GM23338 (cell line): ENCODE measurements around the gene MED13L.

Experiments
- CREB1 ChIP-seq: fragments of 250-450 bp; sonication (Bioruptor Pico); IDR thresholded peaks from 2 replicates; pipeline ENCODE4 v1.5.0; 2020; ENCODE audit warnings: low read depth, mild to moderate bottlenecking, moderate library complexity
- EZH2 ChIP-seq: fragments of 200-600 bp; sonication (generic); IDR thresholded peaks from one replicate; pipeline ENCODE4 v1.8.0; 2017; ENCODE audit warnings: antibody characterized with exemption, mild to moderate bottlenecking, low read depth; ENCODE audit not compliant: unreplicated experiment
- EZH2phosphoT487 ChIP-seq: fragments of 200-600 bp; sonication (generic); IDR thresholded peaks from one replicate; pipeline ENCODE4 v1.8.1; 2018; ENCODE audit warnings: antibody characterized with exemption; ENCODE audit not compliant: unreplicated experiment
- JUNB ChIP-seq: IDR thresholded peaks from one replicate; pipeline ENCODE4 v1.6.1; 2016; ENCODE audit warnings: antibody characterized with exemption; ENCODE audit not compliant: unreplicated experiment
- NANOG ChIP-seq: IDR thresholded peaks from 2 replicates; pipeline ENCODE4 v1.6.1; 2016; ENCODE audit warnings: antibody characterized with exemption, borderline replicate concordance
- POLR2AphosphoS5 ChIP-seq: IDR thresholded peaks from 2 replicates; pipeline ENCODE4 v1.6.1; 2016; ENCODE audit warnings: antibody characterized with exemption, low read depth
- STAT1 ChIP-seq: IDR thresholded peaks from one replicate; pipeline ENCODE4 v1.6.1; 2016; ENCODE audit warnings: antibody characterized with exemption; ENCODE audit not compliant: unreplicated experiment
- ZNF114 ChIP-seq: fragments of 250-450 bp; sonication (Bioruptor Pico); IDR thresholded peaks from 2 replicates; pipeline ENCODE4 v1.5.0; 2020; ENCODE audit warnings: mild to moderate bottlenecking, moderate library complexity
- ZNF331 ChIP-seq: fragments of 250-450 bp; sonication (Bioruptor Pico); IDR thresholded peaks from 2 replicates; pipeline ENCODE4 v1.5.0; 2020; ENCODE audit warnings: low read depth, mild to moderate bottlenecking, moderate library complexity
- TF ChIP-seq, protein P1 (sequence below), 2 experiments: fragments of 200-600 bp in 1 of 2; sonication (generic) in 1 of 2; conservative IDR thresholded peaks; 2 replicates each; pipeline versions ENCODE4 v1.5.1 to v1.6.1; 2016 to 2017; ENCODE audit warnings: antibody characterized with exemption in 2 of 2, low read depth in 2 of 2, mild to moderate bottlenecking in 2 of 2, moderate library complexity in 1 of 2
- TF ChIP-seq, protein P2 (sequence below): IDR thresholded peaks from one replicate; pipeline ENCODE4 v1.6.1; 2018; ENCODE audit warnings: antibody characterized with exemption; ENCODE audit not compliant: unreplicated experiment
- TF ChIP-seq, protein P3 (sequence below): IDR thresholded peaks from 2 replicates; pipeline ENCODE4 v1.6.1; 2016; ENCODE audit warnings: antibody characterized with exemption

DNA sequence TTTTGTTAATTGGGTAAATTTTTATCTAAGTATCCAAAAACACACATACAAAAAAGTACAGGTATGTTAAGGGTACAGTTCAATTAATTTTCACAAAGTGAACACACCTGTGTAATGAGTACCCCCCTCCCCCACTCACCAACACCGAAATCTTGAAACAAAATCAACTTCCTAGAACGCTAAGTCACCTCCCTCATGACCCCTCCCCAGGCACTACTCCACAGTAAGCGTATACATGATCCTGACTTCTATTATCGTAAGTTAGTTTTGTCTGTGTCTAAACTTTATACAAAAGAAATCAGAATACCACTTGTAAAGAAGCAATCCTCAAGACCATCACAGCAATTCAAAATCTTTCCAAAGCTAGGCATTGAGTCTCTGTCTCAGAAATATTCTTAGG, 100.5 kb downstream of the MED13L start:
- TF ChIP-seq, protein P1, sequence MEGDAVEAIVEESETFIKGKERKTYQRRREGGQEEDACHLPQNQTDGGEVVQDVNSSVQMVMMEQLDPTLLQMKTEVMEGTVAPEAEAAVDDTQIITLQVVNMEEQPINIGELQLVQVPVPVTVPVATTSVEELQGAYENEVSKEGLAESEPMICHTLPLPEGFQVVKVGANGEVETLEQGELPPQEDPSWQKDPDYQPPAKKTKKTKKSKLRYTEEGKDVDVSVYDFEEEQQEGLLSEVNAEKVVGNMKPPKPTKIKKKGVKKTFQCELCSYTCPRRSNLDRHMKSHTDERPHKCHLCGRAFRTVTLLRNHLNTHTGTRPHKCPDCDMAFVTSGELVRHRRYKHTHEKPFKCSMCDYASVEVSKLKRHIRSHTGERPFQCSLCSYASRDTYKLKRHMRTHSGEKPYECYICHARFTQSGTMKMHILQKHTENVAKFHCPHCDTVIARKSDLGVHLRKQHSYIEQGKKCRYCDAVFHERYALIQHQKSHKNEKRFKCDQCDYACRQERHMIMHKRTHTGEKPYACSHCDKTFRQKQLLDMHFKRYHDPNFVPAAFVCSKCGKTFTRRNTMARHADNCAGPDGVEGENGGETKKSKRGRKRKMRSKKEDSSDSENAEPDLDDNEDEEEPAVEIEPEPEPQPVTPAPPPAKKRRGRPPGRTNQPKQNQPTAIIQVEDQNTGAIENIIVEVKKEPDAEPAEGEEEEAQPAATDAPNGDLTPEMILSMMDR (conservative IDR thresholded peaks at IDR 0.05; ENCODE audit: low read depth in 2 of 2) = no peak
- TF ChIP-seq CREB1 (CRISPR knock-in tag) (no peak), EZH2phosphoT487 (no peak), POLR2AphosphoS5 (no peak), EZH2 (no peak), STAT1 (no peak), JUNB (no peak), ZNF114 (CRISPR knock-in tag) (no peak), ZNF331 (no peak), NANOG (no peak)
- TF ChIP-seq, protein P2, sequence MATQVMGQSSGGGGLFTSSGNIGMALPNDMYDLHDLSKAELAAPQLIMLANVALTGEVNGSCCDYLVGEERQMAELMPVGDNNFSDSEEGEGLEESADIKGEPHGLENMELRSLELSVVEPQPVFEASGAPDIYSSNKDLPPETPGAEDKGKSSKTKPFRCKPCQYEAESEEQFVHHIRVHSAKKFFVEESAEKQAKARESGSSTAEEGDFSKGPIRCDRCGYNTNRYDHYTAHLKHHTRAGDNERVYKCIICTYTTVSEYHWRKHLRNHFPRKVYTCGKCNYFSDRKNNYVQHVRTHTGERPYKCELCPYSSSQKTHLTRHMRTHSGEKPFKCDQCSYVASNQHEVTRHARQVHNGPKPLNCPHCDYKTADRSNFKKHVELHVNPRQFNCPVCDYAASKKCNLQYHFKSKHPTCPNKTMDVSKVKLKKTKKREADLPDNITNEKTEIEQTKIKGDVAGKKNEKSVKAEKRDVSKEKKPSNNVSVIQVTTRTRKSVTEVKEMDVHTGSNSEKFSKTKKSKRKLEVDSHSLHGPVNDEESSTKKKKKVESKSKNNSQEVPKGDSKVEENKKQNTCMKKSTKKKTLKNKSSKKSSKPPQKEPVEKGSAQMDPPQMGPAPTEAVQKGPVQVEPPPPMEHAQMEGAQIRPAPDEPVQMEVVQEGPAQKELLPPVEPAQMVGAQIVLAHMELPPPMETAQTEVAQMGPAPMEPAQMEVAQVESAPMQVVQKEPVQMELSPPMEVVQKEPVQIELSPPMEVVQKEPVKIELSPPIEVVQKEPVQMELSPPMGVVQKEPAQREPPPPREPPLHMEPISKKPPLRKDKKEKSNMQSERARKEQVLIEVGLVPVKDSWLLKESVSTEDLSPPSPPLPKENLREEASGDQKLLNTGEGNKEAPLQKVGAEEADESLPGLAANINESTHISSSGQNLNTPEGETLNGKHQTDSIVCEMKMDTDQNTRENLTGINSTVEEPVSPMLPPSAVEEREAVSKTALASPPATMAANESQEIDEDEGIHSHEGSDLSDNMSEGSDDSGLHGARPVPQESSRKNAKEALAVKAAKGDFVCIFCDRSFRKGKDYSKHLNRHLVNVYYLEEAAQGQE = no peak
- TF ChIP-seq, protein P3, sequence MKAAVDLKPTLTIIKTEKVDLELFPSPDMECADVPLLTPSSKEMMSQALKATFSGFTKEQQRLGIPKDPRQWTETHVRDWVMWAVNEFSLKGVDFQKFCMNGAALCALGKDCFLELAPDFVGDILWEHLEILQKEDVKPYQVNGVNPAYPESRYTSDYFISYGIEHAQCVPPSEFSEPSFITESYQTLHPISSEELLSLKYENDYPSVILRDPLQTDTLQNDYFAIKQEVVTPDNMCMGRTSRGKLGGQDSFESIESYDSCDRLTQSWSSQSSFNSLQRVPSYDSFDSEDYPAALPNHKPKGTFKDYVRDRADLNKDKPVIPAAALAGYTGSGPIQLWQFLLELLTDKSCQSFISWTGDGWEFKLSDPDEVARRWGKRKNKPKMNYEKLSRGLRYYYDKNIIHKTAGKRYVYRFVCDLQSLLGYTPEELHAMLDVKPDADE = no peak
